IMR-90 (cell line): ENCODE measurements around the gene GRID1. TPM values are rescaled to one million over a fixed set of nuclear protein-coding genes. Genes with fewer than 3 reads are reported as not detected.

Source experiments
- ATAC-seq: fragments of 200-7000 bp; cut with Tn5 transposase; 2 replicates; pipeline ENCODE4 v1.9.1; 2020; ENCODE audit warnings: low read depth, mild to moderate bottlenecking, moderate library complexity
- BruUV-seq: library from RNA; stranded (reverse); fragments of 400-500 nt; replicated peaks from 2 replicates; lab custom pipeline; 2021; lab: Mats Ljungman, UMichigan
- CTCF ChIA-PET: fragments of 300-600 bp; formaldehyde crosslinking; extraction: SDS; loops from one replicate; lab custom pipeline; 2021; ENCODE audit warnings: antibody characterized with exemption; lab: Yijun Ruan, JAX
- POLR2A ChIA-PET: fragments of 300-600 bp; sonication (Branson Sonifier 250); formaldehyde crosslinking; loops from one replicate; lab custom pipeline; 2022; ENCODE audit warnings: antibody characterized with exemption; ENCODE audit not compliant: unreplicated experiment; lab: Charles Lee
- DNase-seq: peaks from one replicate; pipeline ENCODE4 v3.0.0; 2013
- H2AFZ ChIP-seq: replicated peaks from 2 replicates; pipeline ENCODE3; 2013; ENCODE audit warnings: low read length, mild to moderate bottlenecking; ENCODE audit not compliant: poor library complexity
- H2AK5ac ChIP-seq: 2 replicates; pipeline ENCODE4 v1.6.1; 2013; ENCODE audit warnings: low read depth, low read length, inconsistent platforms
- H2AK9ac ChIP-seq: replicated peaks from 2 replicates; pipeline ENCODE3; 2013; ENCODE audit warnings: mild to moderate bottlenecking, low read depth, low read length, moderate library complexity; ENCODE audit not compliant: poor library complexity
- H2BK120ac ChIP-seq: 2 replicates; pipeline ENCODE4 v1.6.1; 2013; ENCODE audit warnings: low read depth, low read length, inconsistent platforms
- H2BK15ac ChIP-seq: 3 replicates; pipeline ENCODE4 v1.6.1; 2013; ENCODE audit warnings: low read depth, low read length, inconsistent platforms
- H2BK20ac ChIP-seq: 2 replicates; pipeline ENCODE4 v1.6.1; 2013; ENCODE audit warnings: low read depth, mild to moderate bottlenecking, inconsistent platforms, low read length, moderate library complexity
- H2BK5ac ChIP-seq: 2 replicates; pipeline ENCODE4 v1.6.1; 2013; ENCODE audit warnings: mild to moderate bottlenecking, low read depth, low read length, inconsistent platforms; ENCODE audit not compliant: poor library complexity, severe bottlenecking
- H3K14ac ChIP-seq: replicated peaks from 2 replicates; pipeline ENCODE4 v1.6.1; 2013; ENCODE audit warnings: low read depth, low read length, inconsistent platforms
- H3K18ac ChIP-seq: 2 replicates; pipeline ENCODE4 v1.6.1; 2013; ENCODE audit warnings: low read depth, low read length, control low read depth
- H3K23ac ChIP-seq: 2 replicates; pipeline ENCODE4 v1.6.1; 2013; ENCODE audit warnings: low read depth, low read length, inconsistent platforms
- H3K27ac ChIP-seq: 2 replicates; pipeline ENCODE4 v1.5.1; 2013; ENCODE audit warnings: mild to moderate bottlenecking, control low read depth, low read length; ENCODE audit not compliant: insufficient read depth
- H3K27me3 ChIP-seq: 2 replicates; pipeline ENCODE4 v1.6.1; 2013; ENCODE audit warnings: low read length; ENCODE audit not compliant: control insufficient read depth, insufficient read depth
- H3K36me3 ChIP-seq: 2 replicates; pipeline ENCODE4 v1.6.1; 2013; ENCODE audit warnings: low read length, mixed read lengths; ENCODE audit not compliant: control insufficient read depth, insufficient read depth
- H3K4ac ChIP-seq: 2 replicates; pipeline ENCODE4 v1.6.1; 2013; ENCODE audit warnings: low read depth, low read length, inconsistent platforms
- H3K4me1 ChIP-seq: 2 replicates; pipeline ENCODE4 v1.6.1; 2013; ENCODE audit warnings: low read length, mixed read lengths; ENCODE audit not compliant: control insufficient read depth, insufficient read depth
- H3K4me2 ChIP-seq: 2 replicates; pipeline ENCODE4 v1.6.1; 2013; ENCODE audit warnings: low read depth, mild to moderate bottlenecking, control low read depth, low read length, moderate library complexity
- H3K4me3 ChIP-seq: 2 replicates; pipeline ENCODE4 v1.5.1; 2013; ENCODE audit warnings: low read depth, mild to moderate bottlenecking, control low read depth, low read length, moderate library complexity; ENCODE audit not compliant: insufficient read depth
- H3K56ac ChIP-seq: 2 replicates; pipeline ENCODE4 v1.6.1; 2013; ENCODE audit warnings: low read length, inconsistent platforms; ENCODE audit not compliant: insufficient read depth; ENCODE audit errors: extremely low read depth
- H3K79me1 ChIP-seq, 2 experiments: 2 replicates each; pipeline ENCODE4 v1.6.1; 2013; ENCODE audit warnings: low read length in 2 of 2, inconsistent platforms in 1 of 2, low read depth in 1 of 2
- H3K9ac ChIP-seq: 2 replicates; pipeline ENCODE4 v1.6.1; 2013; ENCODE audit warnings: low read depth, low read length, control low read depth
- H3K9me1 ChIP-seq: 2 replicates; pipeline ENCODE4 v1.6.1; 2013; ENCODE audit warnings: low read length, inconsistent platforms; ENCODE audit not compliant: insufficient read depth
- H3K9me3 ChIP-seq: 2 replicates; pipeline ENCODE4 v1.6.1; 2013; ENCODE audit warnings: low read length; ENCODE audit not compliant: control insufficient read depth, insufficient read depth
- H4K20me1 ChIP-seq: 2 replicates; pipeline ENCODE4 v1.6.1; 2013; ENCODE audit warnings: low read length, inconsistent platforms; ENCODE audit not compliant: insufficient read depth
- H4K5ac ChIP-seq: 2 replicates; pipeline ENCODE4 v1.6.1; 2013; ENCODE audit warnings: mild to moderate bottlenecking, low read depth, low read length, control low read depth
- H4K8ac ChIP-seq, 2 experiments: 2 replicates each; pipeline ENCODE4 v1.6.1; 2013; ENCODE audit warnings: low read depth in 2 of 2, low read length in 2 of 2, control low read depth in 1 of 2, inconsistent platforms in 1 of 2
- H4K91ac ChIP-seq: 2 replicates; pipeline ENCODE4 v1.6.1; 2013; ENCODE audit warnings: low read depth, low read length, inconsistent platforms; ENCODE audit not compliant: insufficient read depth
- BHLHE40 ChIP-seq: fragments of 150-350 bp; IDR thresholded peaks from 2 replicates; pipeline ENCODE4 v1.6.1; 2016; ENCODE audit warnings: mild to moderate bottlenecking, low read depth, low read length
- CEBPB ChIP-seq: IDR thresholded peaks from 2 replicates; pipeline ENCODE4 v1.6.1; 2012; ENCODE audit warnings: low read depth, low read length, improper control_type of control experiment
- CHD1 ChIP-seq: IDR thresholded peaks from 2 replicates; pipeline ENCODE4 v1.6.1; 2012; ENCODE audit warnings: low read depth, low read length, improper control_type of control experiment
- FOS ChIP-seq: fragments of 150-350 bp; IDR thresholded peaks from 2 replicates; pipeline ENCODE4 v1.6.1; 2016; ENCODE audit warnings: low read depth, low read length
- MXI1 ChIP-seq: IDR thresholded peaks from 2 replicates; pipeline ENCODE4 v1.6.1; 2012; ENCODE audit warnings: low read depth, mild to moderate bottlenecking, low read length, moderate library complexity, borderline replicate concordance
- NFE2L2 ChIP-seq: fragments of 150-350 bp; IDR thresholded peaks from 2 replicates; pipeline ENCODE4 v1.6.1; 2016; ENCODE audit warnings: low read depth, mild to moderate bottlenecking, low read length
- RCOR1 ChIP-seq: IDR thresholded peaks from 2 replicates; pipeline ENCODE4 v1.6.1; 2012; ENCODE audit warnings: mild to moderate bottlenecking, low read length, improper control_type of control experiment; ENCODE audit not compliant: insufficient replicate concordance
- SMC3 ChIP-seq: fragments of 150-350 bp; IDR thresholded peaks from 2 replicates; pipeline ENCODE4 v1.6.1; 2016; ENCODE audit warnings: low read depth, mild to moderate bottlenecking, antibody characterized with exemption, low read length, moderate library complexity
- WGBS, 2 experiments: methylation state at CpG; one replicate each; pipeline versions ENCODE4 v1.1.5 to v1.1.7; 2013; ENCODE audit warnings: missing lambda C conversion rate in 2 of 2; ENCODE audit not compliant: insufficient read length in 1 of 2; ENCODE audit errors: extremely low coverage in 2 of 2; 5-methylcytosine and 5-hydroxymethylcytosine counted together
- dilution Hi-C: fragments of 300-500 bp; cut with HindIII; formaldehyde crosslinking; loops from one replicate; pipeline ENCODE4 v1.14.3; 2018; ENCODE audit warnings: low sequenced_read_pairs; ENCODE audit not compliant: unreplicated experiment
- in situ Hi-C: fragments of 300-500 bp; cut with MboI; formaldehyde crosslinking; loops from 3 replicates; pipeline ENCODE4 v1.14.3; 2019; ENCODE audit warnings: low sequenced_read_pairs, inconsistent platforms, mixed read lengths
- intact Hi-C: fragments of 100-400 bp; cut with micrococcal nuclease; formaldehyde crosslinking; loops from 2 replicates; pipeline ENCODE4 v1.10.0; 2022
- polyA plus RNA-seq, 3 experiments: library from polyadenylated mRNA; depleted of rRNA; stranded (reverse); fragments of >200 nt; gene quantifications; 2 replicates each; pipeline ENCODE4 v1.2.3, GENCODE V29; 2012; ENCODE audit warnings: low replicate concordance in 1 of 3
- total RNA-seq: library from RNA; depleted of rRNA; stranded (reverse); fragments of >200 nt; gene quantifications from 2 replicates; pipeline ENCODE4 v1.2.3, GENCODE V29; 2012

The GRID1 gene
- total and polyA plus RNA-seq, 2 of the 4 experiments (the other 2 are of a cell fraction), result not detected

- in situ Hi-C loops (no loop called here), intact Hi-C loops (no loop called here), dilution Hi-C loops (no loop called here)
- no peak overlapping the region for H3K27ac ChIP-seq
- H3K23ac ChIP-seq, result no peak overlapping the region
- H3K4me2 ChIP-seq, result no peak overlapping the region
- no peak overlapping the region for H2BK15ac ChIP-seq
- no peak overlapping the region for H3K14ac ChIP-seq
- no peak for DNase-seq
- no peaks in the 10 kb centered on the region for H3K36me3 ChIP-seq
- H2BK5ac ChIP-seq, result no peak overlapping the region
- WGBS, 2 experiments, result no CpG with 5 or more reads among the region's 4 CpGs
- no peak overlapping the region for H3K4me3 ChIP-seq
- no TSS peak for BruUV-seq
- H3K9me1 ChIP-seq, result no peaks in the 10 kb centered on the region
- H2BK120ac ChIP-seq, result no peak overlapping the region
- H4K20me1 ChIP-seq, result no peaks in the 10 kb centered on the region
- no peaks in the 10 kb centered on the region for H3K9me3 ChIP-seq
- H4K91ac ChIP-seq, result no peak overlapping the region
- H3K9ac ChIP-seq, result no peak overlapping the region
- no peak overlapping the region for H3K18ac ChIP-seq
- no peak overlapping the region for H2AFZ ChIP-seq
- no peaks in the 10 kb centered on the region for H3K79me1 ChIP-seq
- H3K56ac ChIP-seq, result no peak overlapping the region
- CTCF ChIA-PET, result no interaction called here
- H3K4me1 ChIP-seq, result no peaks in the 10 kb centered on the region
- H2BK20ac ChIP-seq, result no peak overlapping the region
- no peaks in the 10 kb centered on the region for H3K27me3 ChIP-seq
- H3K4ac ChIP-seq, result no peak overlapping the region
- H2AK5ac ChIP-seq, result no peak overlapping the region
- POLR2A ChIA-PET, result no interaction called here
- TF ChIP-seq FOS (no peak), CEBPB (no peak), BHLHE40 (no peak), SMC3 (no peak), MXI1 (no peak), RCOR1 (no peak), CHD1 (no peak), NFE2L2 (no peak)
- H2AK9ac ChIP-seq, result no peak overlapping the region
- no peak for ATAC-seq
- H4K8ac ChIP-seq, result no peak overlapping the region
- no peak overlapping the region for H4K5ac ChIP-seq
These were observed 261.4 kb downstream of the GRID1 start for GRCh38 chr10:86105181-86105580.
